ENCODE measurements around the gene FZR1. TPM values are rescaled to one million over a fixed set of nuclear protein-coding genes. Genes with fewer than 3 reads are reported as not detected.
A peak's percentile ranks its signal among the peaks of the same experiment; 100 is the strongest.
"Not testable (repeated sequence)": the region's sequence is repeated elsewhere in the genome, so short reads cannot be mapped to it uniquely, and the experiment has no call there.

Gene FZR1
- total RNA-seq, 8 experiments from 2014 or later: 15.8 to 33.6 (median 23.0) TPM

DNA sequence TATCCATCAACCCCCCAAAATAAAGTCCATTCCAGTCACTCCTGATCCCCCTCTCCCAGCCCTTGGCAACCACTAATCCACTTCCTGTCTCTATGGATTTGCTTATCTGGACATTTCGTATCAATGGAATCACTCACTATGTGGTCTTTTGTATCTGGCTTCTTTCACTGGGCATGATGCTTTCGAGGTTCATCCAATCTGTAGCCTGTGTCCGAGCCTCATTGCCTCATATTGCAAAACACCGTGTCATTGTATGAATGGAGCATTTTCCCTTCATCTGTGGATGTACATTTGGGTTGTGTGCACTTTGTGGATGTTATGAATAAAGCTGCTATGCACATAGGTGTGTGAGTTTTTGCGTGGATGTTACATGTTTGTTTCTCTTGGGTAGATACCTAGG, 1.4 kb upstream of the FZR1 start:
- Histone ChIP-seq H3K27ac (no peak overlapping the region), H3K4me3 (no peak overlapping the region), H3K4me1 (replicated peaks in 1 of 2) (peaks cover 14 to 21% of the 10 kb centered on the region in 2 donors)
- 50 to 100% (median 98%) methylated on average over 1 to 5 of the region's 5 CpGs; no CpG with 5 or more reads in 2 of the 10 experiments for WGBS, 10 experiments
- ATAC-seq (replicated peaks in 6 of 8): no peak
- in situ Hi-C loops (cut with MboI; ENCODE audit: low pct_unique_long_range_greater_than_20kb in 2 of 9, low sequenced_read_pairs in 9 of 9, unreplicated experiment in 9 of 9): no loop called here

DNA sequence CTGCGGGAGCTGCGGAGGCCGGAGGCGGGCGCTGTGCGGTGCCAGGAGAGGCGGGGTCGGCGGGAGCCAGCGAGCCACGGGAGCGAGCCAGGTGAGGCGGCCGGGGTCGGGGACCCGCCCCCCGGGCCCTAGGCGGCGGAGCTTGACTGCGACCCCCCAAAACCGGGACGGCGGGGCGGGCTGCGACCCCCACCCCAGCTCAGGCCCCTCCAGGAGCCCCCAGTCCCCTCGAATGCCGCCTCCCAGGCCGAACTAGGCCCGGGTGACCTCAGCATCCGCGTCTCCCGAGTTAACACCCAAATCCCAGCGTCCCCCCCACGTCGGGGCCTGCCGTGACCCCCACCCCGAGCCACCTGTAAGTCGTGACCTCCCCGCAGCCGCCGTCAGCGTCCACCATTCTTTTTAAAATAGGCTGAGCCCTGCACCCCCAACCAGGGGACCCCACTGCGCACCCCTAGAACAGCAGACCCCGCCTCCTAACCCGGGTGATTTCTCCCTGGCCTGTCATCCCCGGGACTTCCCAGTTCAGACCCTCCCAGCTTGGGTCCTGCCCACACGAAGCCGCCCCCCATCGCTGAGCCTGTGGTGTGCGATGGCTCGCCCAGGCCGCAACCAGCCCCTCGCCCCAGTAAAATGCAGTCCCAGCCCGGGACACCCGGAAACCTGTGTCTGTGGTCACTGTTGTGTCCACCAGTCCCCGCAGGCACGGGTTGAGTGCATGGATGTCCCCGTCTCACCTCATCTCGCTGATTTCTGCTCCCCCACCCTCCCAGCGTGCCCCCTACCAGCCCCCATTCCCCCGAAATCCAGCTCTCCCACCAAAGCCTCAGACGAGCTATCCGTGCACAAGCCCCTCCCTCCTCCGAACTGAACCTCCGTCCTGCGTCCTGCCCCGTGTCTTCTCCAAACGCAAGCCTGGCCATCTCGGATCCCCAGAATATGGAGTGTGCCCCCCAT, 551 bp downstream of the FZR1 start:
- peak in 7 of 8 experiments; percentile 0 to 6 (median 2) for ATAC-seq (replicated peaks in 6 of 8)
- Histone ChIP-seq H3K27ac (peak overlapping the region; percentile 83 to 94), H3K4me1 (replicated peaks in 1 of 2) (peaks cover 14 to 20% of the 10 kb centered on the region in 2 donors), H3K4me3 (peak overlapping the region; percentile 68 to 92 (median 80))
- in situ Hi-C loops (cut with MboI; ENCODE audit: low pct_unique_long_range_greater_than_20kb in 2 of 9, low sequenced_read_pairs in 9 of 9, unreplicated experiment in 9 of 9): no loop called here
- WGBS, 10 experiments: no CpG with 5 or more reads among the region's 69 CpGs

GRCh38 chr19:3507371-3508120, 1.4 kb downstream of the FZR1 start:
- in situ Hi-C loops (cut with MboI; ENCODE audit: low pct_unique_long_range_greater_than_20kb in 2 of 9, low sequenced_read_pairs in 9 of 9, unreplicated experiment in 9 of 9): no loop called here
- Histone ChIP-seq H3K27ac (peak overlapping the region; percentile 83 to 94), H3K4me3 (peak overlapping the region; percentile 68 to 92 (median 80)), H3K4me1 (replicated peaks in 1 of 2) (peaks cover 22 to 26% of the 10 kb centered on the region in 2 donors)
- WGBS, 10 experiments: 0 to 4% (median 0%) methylated on average over 1 to 5 of the region's 31 CpGs; no CpG with 5 or more reads in 7 of the 10 experiments
- ATAC-seq (replicated peaks in 6 of 8): peak in 6 of 8 experiments; percentile 3 to 35 (median 32)

- ATAC-seq (replicated peaks in 6 of 8); H3K27ac ChIP-seq; in situ Hi-C loops (cut with MboI; ENCODE audit: low pct_unique_long_range_greater_than_20kb in 2 of 9, low sequenced_read_pairs in 9 of 9, unreplicated experiment in 9 of 9): not testable (repeated sequence)
- H3K4me1 ChIP-seq (replicated peaks in 1 of 2): peaks cover 27 to 31% of the 10 kb centered on the region in 2 donors
- 25 to 100% (median 92%) methylated on average over 1 to 10 of the region's 18 CpGs; no CpG with 5 or more reads in 3 of the 10 experiments for WGBS, 10 experiments
- peak overlapping the region in 4 of 5 donors; percentile 71 to 92 (median 86) for H3K4me3 ChIP-seq
These were observed 2.1 kb downstream of the FZR1 start for GRCh38 chr19:3508121-3508661.

DNA sequence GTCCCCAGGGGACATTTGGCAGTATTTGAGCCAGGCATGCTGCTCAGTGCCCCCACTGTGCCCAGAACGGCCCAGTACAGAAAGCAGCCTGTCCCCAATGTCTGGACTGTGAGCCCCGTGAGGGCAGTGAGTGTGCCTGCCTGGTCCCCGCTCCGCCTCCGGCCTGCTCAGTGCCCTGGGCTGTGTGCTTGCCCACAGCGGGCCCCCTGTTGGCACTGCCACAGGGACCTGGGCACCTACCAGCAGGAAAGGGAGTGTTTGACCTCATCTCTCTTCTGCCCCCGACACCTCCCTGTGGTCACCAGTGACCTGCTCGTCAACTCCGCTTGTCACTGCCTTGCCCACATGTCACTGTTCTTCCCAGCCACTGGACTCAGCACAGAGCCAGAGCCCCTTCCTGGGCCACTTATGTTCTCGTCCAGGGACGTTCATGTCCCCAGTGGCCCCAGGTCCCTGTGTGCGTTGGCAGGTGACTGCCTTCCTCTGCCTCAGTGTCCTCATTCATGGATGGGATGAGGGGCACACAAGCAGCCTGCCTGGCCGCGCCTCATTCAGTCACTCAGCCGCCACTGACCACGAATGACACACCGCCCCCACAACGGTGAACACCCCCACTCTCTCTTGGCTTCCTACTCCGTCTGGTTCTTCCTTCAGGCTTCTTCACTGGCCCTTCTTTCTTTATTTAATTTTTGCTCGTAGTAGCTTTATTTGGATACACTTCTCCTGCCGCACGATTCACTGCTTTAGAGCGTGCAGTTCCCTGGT, 2.8 kb downstream of the FZR1 start:
- H3K4me3 ChIP-seq: no peak overlapping the region
- H3K4me1 ChIP-seq (replicated peaks in 1 of 2): peaks cover 27 to 33% of the 10 kb centered on the region in 2 donors
- in situ Hi-C loops (cut with MboI; ENCODE audit: low pct_unique_long_range_greater_than_20kb in 2 of 9, low sequenced_read_pairs in 9 of 9, unreplicated experiment in 9 of 9): no loop called here
- H3K27ac ChIP-seq: no peak overlapping the region
- ATAC-seq (replicated peaks in 6 of 8): no peak
- WGBS, 10 experiments: 70 to 100% (median 92%) methylated on average over 1 to 11 of the region's 23 CpGs; no CpG with 5 or more reads in 1 of the 10 experiments

DNA sequence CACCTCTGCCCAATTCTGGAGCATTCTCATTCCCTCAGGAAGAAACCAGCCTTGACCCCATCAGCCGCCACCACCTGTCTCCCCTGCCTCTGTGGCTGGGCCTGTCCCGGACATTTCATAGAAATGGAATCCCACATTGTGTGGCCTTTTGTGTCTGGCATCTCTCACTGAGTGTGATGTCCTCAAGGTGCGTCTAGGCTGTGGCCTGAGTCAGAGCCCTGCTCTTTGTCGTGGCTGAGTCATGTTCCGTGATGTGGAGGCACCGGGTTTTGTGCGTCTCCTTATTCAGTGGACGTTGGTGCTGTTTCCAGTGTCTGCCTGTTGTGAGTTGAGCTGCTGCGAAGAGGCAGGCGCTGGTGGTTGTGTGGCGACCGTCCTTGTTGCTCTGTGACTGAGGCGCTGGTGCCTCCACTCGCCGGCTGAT, 3.5 kb downstream of the FZR1 start:
- no peak overlapping the region for H3K27ac ChIP-seq

GRCh38 chr19:3510727-3511126, 4.6 kb downstream of the FZR1 start:
- in situ Hi-C loops (cut with MboI; ENCODE audit: low pct_unique_long_range_greater_than_20kb in 2 of 9, low sequenced_read_pairs in 9 of 9, unreplicated experiment in 9 of 9): no loop called here
- H3K27ac ChIP-seq: no peak overlapping the region
- H3K4me3 ChIP-seq: no peak overlapping the region
- WGBS, 10 experiments: 90% methylated on average over 6 of the region's 22 CpGs; no CpG with 5 or more reads in 9 of the 10 experiments
- no peak for ATAC-seq (replicated peaks in 6 of 8)
- H3K4me1 ChIP-seq (replicated peaks in 1 of 2): peaks cover 26 to 34% of the 10 kb centered on the region in 2 donors

More for the DNA sequence above, 3.5 kb downstream of the FZR1 start:
- Histone ChIP-seq H3K4me3 (no peak overlapping the region), H3K4me1 (replicated peaks in 1 of 2) (peaks cover 31 to 39% of the 10 kb centered on the region in 2 donors)
- 79 to 97% (median 89%) methylated on average over 3 to 12 of the region's 15 CpGs; no CpG with 5 or more reads in 4 of the 10 experiments for WGBS, 10 experiments
- no peak for ATAC-seq (replicated peaks in 6 of 8)
- in situ Hi-C loops (cut with MboI; ENCODE audit: low pct_unique_long_range_greater_than_20kb in 2 of 9, low sequenced_read_pairs in 9 of 9, unreplicated experiment in 9 of 9): no loop called here

GRCh38 chr19:3511506-3512251, 5.6 kb downstream of the FZR1 start:
- WGBS, 10 experiments: 60 to 95% (median 83%) methylated on average over 1 to 7 of the region's 26 CpGs; no CpG with 5 or more reads in 4 of the 10 experiments

GRCh38 chr19:3512562-3513228, 6.6 kb downstream of the FZR1 start:
- WGBS, 10 experiments: 52 to 100% (median 80%) methylated on average over 1 to 5 of the region's 17 CpGs; no CpG with 5 or more reads in 6 of the 10 experiments
- H3K4me1 ChIP-seq (replicated peaks in 1 of 2): peaks cover 25 to 29% of the 10 kb centered on the region in 2 donors
- H3K27ac ChIP-seq: peak overlapping the region; percentile 53 to 55
- ATAC-seq (replicated peaks in 6 of 8): peak in 3 of 8 experiments; percentile 6 to 55 (median 51)
- H3K4me3 ChIP-seq: no peak overlapping the region
- in situ Hi-C loops (cut with MboI; ENCODE audit: low pct_unique_long_range_greater_than_20kb in 2 of 9, low sequenced_read_pairs in 9 of 9, unreplicated experiment in 9 of 9): no loop called here

More at GRCh38 chr19:3511506-3512251, 5.6 kb downstream of the FZR1 start:
- in situ Hi-C loops (cut with MboI; ENCODE audit: low pct_unique_long_range_greater_than_20kb in 2 of 9, low sequenced_read_pairs in 9 of 9, unreplicated experiment in 9 of 9): no loop called here
- H3K4me1 ChIP-seq (replicated peaks in 1 of 2): peaks cover 26 to 34% of the 10 kb centered on the region in 2 donors
- peak overlapping the region in 1 of 2 donors; percentile 53 for H3K27ac ChIP-seq
- no peak for ATAC-seq (replicated peaks in 6 of 8)
- H3K4me3 ChIP-seq: no peak overlapping the region

DNA sequence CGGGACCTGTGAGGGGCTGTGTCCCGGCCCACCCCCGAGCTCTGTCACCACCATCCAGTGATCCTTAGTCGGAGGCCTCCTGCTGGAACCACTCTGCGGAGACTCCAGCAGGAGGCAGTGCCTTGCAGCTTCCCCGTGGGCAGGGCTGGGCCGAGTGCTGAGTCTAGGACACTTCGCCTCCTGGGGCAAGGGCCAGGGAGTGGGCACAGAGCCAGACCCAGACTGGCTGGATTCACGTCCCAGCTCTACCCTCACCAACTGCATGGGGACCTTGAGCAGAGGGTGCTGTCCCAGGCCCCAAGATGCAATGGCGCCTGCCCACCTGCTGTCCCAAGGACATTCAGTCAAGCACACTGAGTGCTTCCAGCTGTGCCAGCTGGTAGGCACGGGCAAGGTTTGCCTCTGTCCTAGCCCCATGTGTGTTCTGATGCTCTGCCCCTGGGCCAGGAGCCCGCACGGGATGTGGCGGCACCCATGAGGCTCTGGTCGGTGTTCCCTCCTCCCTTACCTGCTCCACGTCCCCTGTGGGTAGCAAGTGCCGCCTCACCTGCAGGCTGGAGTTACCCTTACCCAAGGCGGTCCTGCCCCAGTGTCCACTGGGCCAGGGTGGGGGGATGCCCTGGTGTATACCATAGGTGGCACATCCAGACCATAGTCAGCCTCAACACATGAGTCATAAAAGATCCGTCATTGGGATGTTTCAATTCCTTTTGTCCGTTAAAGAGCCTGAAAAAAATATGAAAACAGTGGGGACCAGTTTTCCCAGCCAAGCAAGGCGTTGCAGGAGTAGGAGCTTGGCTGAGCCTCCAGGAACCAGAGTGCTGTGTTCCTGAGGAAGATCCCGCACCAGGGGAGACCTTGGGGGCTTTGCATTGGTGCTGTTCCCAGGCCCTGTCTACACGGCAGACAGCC, 7.4 kb downstream of the FZR1 start:
- peaks cover 18 to 21% of the 10 kb centered on the region in 2 donors for H3K4me1 ChIP-seq (replicated peaks in 1 of 2)
- ATAC-seq (replicated peaks in 6 of 8): peak in 3 of 8 experiments; percentile 8 to 34 (median 10)
- in situ Hi-C loops (cut with MboI; ENCODE audit: low pct_unique_long_range_greater_than_20kb in 2 of 9, low sequenced_read_pairs in 9 of 9, unreplicated experiment in 9 of 9): no loop called here

More for the DNA sequence above, 7.4 kb downstream of the FZR1 start:
- 50 to 90% (median 74%) methylated on average over 1 to 8 of the region's 23 CpGs; no CpG with 5 or more reads in 6 of the 10 experiments for WGBS, 10 experiments
- Histone ChIP-seq H3K4me3 (no peak overlapping the region), H3K27ac (no peak overlapping the region)

Data from motor neuron (in vitro differentiated cells).